Ascending aorta (tissue), 2 donors: ENCODE measurements around the gene ATAD3A. TPM values are rescaled to one million over a fixed set of nuclear protein-coding genes. Genes with fewer than 3 reads are reported as not detected.

ENCODE experiments used
- DNase-seq, 2 donors: peaks; one replicate each; pipeline ENCODE4 v3.0.0-alpha.2; 2019; ENCODE audit warnings: low spot score in 2 of 2
- H3K27ac ChIP-seq, 2 donors: fragments of 200-600 bp; sonication (generic); one replicate each; pipeline ENCODE4 v1.5.1; 2016 to 2017; ENCODE audit warnings: mild to moderate bottlenecking in 1 of 2
- H3K27me3 ChIP-seq: fragments of 200-600 bp; sonication (generic); one replicate; pipeline ENCODE4 v1.5.1; 2017
- H3K36me3 ChIP-seq, 2 donors: fragments of 200-600 bp; sonication (generic); one replicate each; pipeline ENCODE4 v1.5.1; 2016
- H3K4me1 ChIP-seq, 2 donors: fragments of 200-600 bp; sonication (generic); one replicate each; pipeline ENCODE4 v1.5.1; 2016 to 2017; ENCODE audit warnings: mild to moderate bottlenecking in 1 of 2
- H3K4me3 ChIP-seq, 2 donors: fragments of 200-600 bp; sonication (generic); one replicate each; pipeline ENCODE4 v1.5.1; 2016 to 2017; ENCODE audit warnings: mild to moderate bottlenecking in 1 of 2
- H3K9me3 ChIP-seq, 2 donors: fragments of 200-600 bp; sonication (generic); one replicate each; pipeline ENCODE4 v1.5.1; 2016
- CTCF ChIP-seq, 3 experiments: fragments of 200-600 bp in 2 of 3; fragments of 450-650 bp in 1 of 3; sonication (generic) in 2 of 3; IDR thresholded peaks; one replicate each; pipeline ENCODE4 v1.5.1; 2016 to 2019; ENCODE audit warnings: antibody characterized with exemption in 3 of 3, mild to moderate bottlenecking in 1 of 3, moderate library complexity in 1 of 3
- intact Hi-C: fragments of 100-400 bp; cut with DNase I; formaldehyde crosslinking; loops from one replicate; pipeline ENCODE4 v1.15.1; 2023
- total RNA-seq: library from RNA; depleted of rRNA; stranded (reverse); fragments of >200 nt; gene quantifications from one replicate; pipeline ENCODE4 v1.1.0, GENCODE V29; 2016

The ATAD3A gene
- total RNA-seq, 1 donor from 2014 or later = 46.3 TPM

- peaks cover 33 to 54% of the 10 kb centered on the region in 2 donors for H3K36me3 ChIP-seq
- no peaks in the 10 kb centered on the region for H3K4me1 ChIP-seq
- no peaks in the 10 kb centered on the region for H3K27me3 ChIP-seq
- TF ChIP-seq CTCF (IDR thresholded peaks at IDR 0.05) = no peak
- no peak overlapping the region for H3K27ac ChIP-seq
- H3K9me3 ChIP-seq = no peaks in the 10 kb centered on the region
- no peak overlapping the region for H3K4me3 ChIP-seq
- intact Hi-C loops = no loop called here
- no peak for DNase-seq
Observed at GRCh38 chr1:1565340-1565739, 53.4 kb downstream of the ATAD3A start.

DNA sequence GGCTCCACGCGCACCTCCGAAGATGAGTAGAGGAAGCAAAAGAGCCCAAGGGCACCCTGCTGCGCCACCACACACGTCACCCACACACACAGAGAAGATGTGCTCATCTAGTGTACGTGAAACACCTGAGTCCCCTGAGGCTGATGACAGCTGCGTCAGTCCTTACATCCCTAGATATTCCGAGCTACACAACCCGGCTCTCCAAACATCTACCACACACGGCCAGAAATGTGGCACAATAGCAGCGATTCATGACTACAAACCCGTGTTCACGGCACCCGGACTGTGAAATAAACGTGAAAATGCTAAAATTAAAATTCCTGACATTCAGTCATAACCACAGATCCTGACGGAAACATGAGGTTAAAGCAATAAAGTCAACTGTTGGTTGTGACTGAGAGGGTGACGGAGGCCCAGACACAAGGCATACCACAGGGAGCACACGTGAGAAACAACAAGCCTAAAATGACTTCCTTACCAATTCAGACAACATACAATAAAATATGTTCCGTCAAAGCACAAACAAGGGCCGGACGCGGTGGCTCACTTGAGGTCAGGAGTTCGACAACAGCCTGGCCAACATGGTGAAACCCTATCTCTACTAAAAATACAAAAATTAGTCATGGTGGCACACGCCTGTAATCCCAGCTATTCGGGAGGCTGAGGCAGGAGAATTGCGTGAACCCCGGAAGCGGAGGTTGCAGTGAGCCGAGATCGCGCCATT lies 55.4 kb downstream of the ATAD3A start:
- intact Hi-C loops = no loop called here
- DNase-seq = no peak
- H3K4me3 ChIP-seq = no peak overlapping the region
- no peak overlapping the region for H3K27ac ChIP-seq
- H3K4me1 ChIP-seq = no peaks in the 10 kb centered on the region
- peaks cover 28 to 38% of the 10 kb centered on the region in 2 donors for H3K36me3 ChIP-seq
- H3K27me3 ChIP-seq = no peaks in the 10 kb centered on the region
- no peak for TF ChIP-seq CTCF (IDR thresholded peaks at IDR 0.05)
- no peaks in the 10 kb centered on the region for H3K9me3 ChIP-seq

- H3K4me1 ChIP-seq = peaks cover 0 to 3% of the 10 kb centered on the region in 2 donors
- no peaks in the 10 kb centered on the region for H3K27me3 ChIP-seq
- H3K4me3 ChIP-seq = no peak overlapping the region
- intact Hi-C loops = no loop called here
- DNase-seq = no peak
- H3K36me3 ChIP-seq = peaks cover 22 to 32% of the 10 kb centered on the region in 2 donors
- H3K9me3 ChIP-seq = no peaks in the 10 kb centered on the region
- H3K27ac ChIP-seq = no peak overlapping the region
- TF ChIP-seq CTCF (IDR thresholded peaks at IDR 0.05) = no peak
Observed at GRCh38 chr1:1567891-1568291, 55.9 kb downstream of the ATAD3A start.

GRCh38 chr1:1569341-1569740 lies 57.4 kb downstream of the ATAD3A start:
- Histone ChIP-seq H3K4me3 (no peak overlapping the region), H3K4me1 (peaks cover 5 to 8% of the 10 kb centered on the region in 2 donors), H3K36me3 (peaks cover 8 to 18% of the 10 kb centered on the region in 2 donors), H3K9me3 (no peaks in the 10 kb centered on the region), H3K27me3 (no peaks in the 10 kb centered on the region), H3K27ac (no peak overlapping the region)
- intact Hi-C loops = no loop called here
- TF ChIP-seq CTCF (IDR thresholded peaks at IDR 0.05) = no peak
- DNase-seq = no peak

GRCh38 chr1:1573843-1574720 lies 62.1 kb downstream of the ATAD3A start:
- no peaks in the 10 kb centered on the region for H3K27me3 ChIP-seq
- DNase-seq = peak in 1 of 2 donors; percentile 80
- H3K27ac ChIP-seq = peak overlapping the region; percentile 97 to 99
- H3K9me3 ChIP-seq = no peaks in the 10 kb centered on the region
- H3K36me3 ChIP-seq = peaks cover 4 to 6% of the 10 kb centered on the region in 2 donors
- intact Hi-C loops = loop anchor here (1.0 to 2.0 kb wide), 4 partner anchors 41 to 151 kb away; partner anchors contain the start of genes ATAD3A, ATAD3B, CDK11A and MIB2
- peak overlapping the region; percentile 97 to 99 for H3K4me3 ChIP-seq
- H3K4me1 ChIP-seq = peaks cover 8 to 13% of the 10 kb centered on the region in 2 donors
- TF ChIP-seq CTCF (IDR thresholded peaks at IDR 0.05) = peak in 1 of 3 experiments; percentile 3
